GM19023 (cell line): ENCODE data around the gene APOBEC3C.
"Not testable (repeated sequence)": the region's sequence is repeated elsewhere in the genome, so short reads cannot be mapped to it uniquely, and the experiment has no call there.

Experiments used
- ATAC-seq: cut with Tn5 transposase; IDR thresholded peaks from one replicate; pipeline ENCODE4 v1.9.1; 2021; ENCODE audit warnings: mild to moderate bottlenecking, moderate library complexity; ENCODE audit not compliant: unreplicated experiment

APOBEC3C gene

DNA sequence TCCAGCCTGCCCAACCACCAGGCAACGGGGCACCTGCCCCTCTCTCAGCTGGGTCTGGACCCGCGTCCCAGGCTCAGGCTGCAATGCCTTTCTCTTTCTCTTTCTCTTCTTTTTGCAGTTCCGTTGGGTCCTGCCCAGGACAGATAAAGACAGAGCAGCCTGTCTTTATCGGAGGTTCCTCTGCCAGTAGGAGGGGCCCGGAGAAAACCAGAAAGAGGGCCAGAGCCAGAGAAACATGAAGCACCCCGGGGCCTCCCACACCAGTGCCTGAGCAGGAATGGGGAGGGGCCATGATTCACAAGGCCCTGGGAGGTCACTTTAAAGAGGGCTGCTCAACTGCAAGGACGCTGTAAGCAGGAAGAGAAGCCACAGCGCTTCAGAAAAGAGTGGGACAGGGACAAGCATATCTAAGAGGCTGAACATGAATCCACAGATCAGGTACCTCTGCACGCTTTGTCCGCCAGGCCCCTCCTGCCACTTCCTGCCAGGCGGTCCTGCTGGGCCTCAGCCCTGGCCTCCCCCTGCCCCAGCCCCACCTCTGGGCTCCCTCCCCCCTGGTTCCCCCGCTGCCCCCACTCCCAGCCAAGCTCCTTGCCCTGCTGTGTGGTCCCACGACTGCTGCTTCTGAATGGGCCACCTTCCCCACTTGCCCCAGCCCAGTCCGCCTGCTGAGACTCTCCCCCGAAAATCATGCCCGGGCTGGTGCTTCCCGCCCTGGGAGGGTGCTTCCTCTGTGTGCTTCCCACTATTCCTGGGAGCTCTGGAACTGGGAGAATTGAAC is at the start of gene APOBEC3C:
APOBEC3C (plus strand) TSS at position 316 of the 781 bp plus-strand sequence; CDS start at position 422, 106 bp downstream.
- ATAC-seq, result peak; percentile 82

- ATAC-seq, result no peak
These were observed 49.8 kb upstream of the APOBEC3C start for GRCh38 chr22:38964306-38964705.

DNA sequence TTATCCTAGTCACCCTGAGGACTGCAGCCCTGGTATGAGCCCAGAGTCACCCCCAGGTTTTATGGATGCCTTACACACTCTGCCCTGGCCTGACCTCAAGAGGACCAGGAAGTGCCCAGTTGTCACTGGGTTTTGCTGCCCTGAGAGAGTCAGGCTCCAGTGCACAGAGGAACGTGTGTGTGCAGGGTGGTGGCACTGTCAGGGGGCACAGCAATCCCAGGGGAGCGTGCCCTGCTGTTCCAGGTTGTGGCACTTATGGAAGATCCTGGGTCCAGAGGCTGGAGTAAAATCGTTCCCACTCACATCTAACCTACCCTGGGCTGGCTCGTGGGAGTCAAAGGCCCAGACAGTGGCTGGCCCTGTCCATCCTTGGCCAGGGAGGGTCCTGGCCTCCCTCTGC is 49.1 kb upstream of the APOBEC3C start:
- no peak for ATAC-seq

DNA sequence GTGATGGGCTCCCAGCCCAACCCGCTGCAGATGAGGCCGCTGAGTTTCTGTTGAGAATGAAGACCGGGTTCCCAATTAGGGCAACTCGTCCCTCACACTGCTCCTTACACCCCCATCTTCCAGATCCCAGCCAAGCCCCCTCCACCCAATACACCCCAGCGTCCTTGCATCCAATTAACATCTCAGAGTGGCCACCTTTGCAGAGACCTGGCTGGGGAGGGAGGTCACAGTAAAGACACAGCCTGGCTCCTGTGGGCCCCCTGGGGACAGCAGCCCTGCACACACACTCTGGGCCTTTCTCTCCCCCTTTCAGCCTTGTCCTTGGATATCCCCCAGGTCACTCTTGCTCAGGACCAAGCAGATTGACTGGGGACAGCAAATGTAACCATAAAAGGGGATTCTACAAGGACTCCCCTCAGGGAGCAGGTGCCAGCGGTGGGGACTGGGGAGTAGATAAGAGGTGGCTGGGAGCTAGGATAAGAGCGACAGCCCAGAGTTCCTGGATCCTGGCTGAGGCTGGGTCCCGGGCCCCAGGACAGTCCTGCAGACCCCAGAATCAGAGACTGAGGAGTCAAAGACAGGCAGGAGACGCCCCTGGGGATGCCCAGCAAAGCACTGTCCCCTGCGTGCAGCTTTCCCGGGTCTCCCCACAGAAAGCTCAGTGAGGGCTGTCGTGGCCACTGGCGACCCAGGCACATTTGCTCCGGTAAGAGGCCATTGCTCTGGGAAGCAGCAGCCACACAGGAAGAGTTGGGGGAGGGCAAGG is 48.3 kb upstream of the APOBEC3C start:
- ATAC-seq, result no peak

DNA sequence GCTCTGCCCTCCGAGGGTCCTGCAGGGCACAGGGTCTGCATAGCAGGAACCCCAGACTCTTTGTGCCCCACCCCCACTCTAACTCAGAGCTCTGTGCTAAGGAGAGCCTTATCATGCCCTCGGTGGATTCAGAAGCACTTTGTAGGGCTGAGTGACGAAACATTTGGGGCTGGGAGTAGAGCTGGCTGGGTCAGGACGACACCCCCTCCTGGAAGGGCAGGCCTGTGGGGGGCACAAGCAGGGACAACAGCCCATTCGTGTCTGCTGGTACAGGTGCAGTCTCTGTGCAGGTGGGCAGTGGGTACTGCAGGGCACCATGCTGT is 47.7 kb upstream of the APOBEC3C start:
- ATAC-seq, result no peak

DNA sequence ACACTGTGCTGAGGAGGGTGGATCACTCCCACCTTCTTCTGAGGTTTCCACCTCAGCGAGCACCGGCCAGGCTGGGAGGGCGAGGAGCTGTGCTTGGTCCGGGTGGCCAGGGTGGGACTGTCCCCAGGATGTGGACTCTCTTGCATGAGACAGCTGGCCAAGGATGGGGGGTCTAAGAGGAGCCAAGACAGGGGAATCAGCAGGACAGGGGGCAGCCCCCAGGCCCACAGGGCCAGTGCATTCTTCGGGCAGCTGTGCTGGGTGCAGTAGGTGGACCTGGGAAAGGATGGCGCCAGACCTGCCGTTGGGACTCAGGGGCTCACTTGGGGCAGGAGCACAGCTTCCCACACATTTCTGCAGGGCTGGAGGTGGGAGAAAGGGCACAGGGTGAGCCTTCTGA is 47.1 kb upstream of the APOBEC3C start:
- no peak for ATAC-seq

DNA sequence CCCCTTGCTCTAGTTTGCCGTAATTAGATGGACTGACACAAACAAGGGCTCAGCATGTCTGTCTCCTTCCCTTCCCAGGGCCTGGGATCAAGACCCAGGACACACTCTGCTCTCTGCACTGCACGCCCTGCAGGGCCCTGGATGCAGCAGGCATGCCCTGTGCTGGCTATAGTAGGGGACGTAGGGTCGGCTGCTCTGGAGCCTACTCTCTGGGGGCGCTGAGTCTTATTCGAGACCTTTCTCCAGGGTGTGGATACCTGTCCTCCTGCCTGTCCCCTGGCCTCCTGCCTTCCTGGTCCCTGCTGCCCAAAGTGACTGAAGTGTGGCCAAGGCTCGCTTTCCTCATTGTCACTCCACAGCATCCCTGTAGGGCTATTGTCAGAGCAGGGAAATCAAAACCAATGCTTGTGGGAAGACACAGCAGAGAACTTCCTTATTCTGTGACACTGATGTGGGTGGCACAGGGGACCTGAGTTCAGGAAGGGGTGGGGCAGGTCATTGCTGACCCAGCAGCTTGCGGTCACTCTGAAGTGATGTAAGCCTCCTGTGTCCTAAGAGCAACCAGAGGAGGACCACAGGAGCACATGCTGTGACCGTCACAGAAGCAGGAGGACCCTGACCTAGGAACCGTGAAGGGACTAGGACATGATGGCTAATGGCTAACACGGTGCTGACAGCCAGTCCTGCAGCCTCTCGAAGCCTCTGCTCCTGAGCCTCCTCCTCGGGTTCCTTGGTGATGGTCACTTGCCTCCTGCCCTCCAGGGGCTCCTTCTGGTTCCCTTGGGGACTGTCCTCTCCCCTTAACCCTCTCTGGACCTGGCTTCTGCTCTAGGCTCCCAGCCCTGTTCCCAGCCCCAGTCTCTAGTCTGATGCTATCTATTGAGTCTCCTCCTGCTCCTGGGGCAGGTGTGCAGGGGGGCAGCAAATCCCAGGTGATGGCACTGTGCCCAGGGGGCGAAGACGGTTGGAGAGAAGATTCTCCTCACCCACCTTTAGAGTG is 46.3 kb upstream of the APOBEC3C start:
- ATAC-seq, result no peak

GRCh38 chr22:38968801-38969200 is 45.3 kb upstream of the APOBEC3C start:
- ATAC-seq, result no peak

DNA sequence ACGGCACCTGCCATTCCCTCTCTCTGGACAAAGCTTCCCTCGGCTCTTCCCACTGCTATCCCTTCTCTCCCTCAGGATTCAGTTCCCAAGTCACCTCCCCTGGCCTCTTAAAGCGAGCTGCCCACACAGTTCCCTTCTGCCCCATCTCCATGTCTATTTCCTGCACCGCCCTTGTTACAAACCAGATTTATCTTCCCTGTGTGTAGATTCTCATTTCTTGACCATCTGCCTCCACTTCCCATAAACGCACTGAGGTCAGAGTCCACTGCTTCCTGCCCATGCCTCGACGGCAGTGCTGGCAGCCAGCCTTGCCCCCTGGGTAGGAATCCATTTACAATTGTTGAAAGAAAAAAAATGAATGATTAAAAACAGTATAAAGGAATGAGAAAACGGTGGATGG is 43.5 kb upstream of the APOBEC3C start:
- no peak for ATAC-seq

- ATAC-seq, result no peak
These were observed 42.9 kb upstream of the APOBEC3C start for GRCh38 chr22:38971202-38971601.

DNA sequence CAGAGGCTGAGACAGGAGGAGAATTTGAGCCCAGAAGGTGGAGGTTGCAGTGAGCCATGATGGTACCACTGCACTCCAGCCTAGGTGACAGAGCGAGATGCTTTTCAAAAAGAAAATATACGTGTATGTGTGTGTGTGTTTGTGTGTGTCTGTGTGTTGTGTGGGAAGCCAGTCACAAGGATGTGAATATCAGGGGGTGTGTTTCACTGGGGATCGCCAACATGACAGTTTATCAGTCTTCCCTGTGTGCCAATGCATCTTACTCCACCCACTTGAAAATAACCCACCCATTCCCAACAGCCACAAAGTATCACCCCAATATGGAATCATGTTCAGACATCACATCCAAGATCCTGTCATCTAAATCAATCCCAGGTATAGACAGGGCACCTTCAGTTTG is 42.3 kb upstream of the APOBEC3C start:
- no peak for ATAC-seq

DNA sequence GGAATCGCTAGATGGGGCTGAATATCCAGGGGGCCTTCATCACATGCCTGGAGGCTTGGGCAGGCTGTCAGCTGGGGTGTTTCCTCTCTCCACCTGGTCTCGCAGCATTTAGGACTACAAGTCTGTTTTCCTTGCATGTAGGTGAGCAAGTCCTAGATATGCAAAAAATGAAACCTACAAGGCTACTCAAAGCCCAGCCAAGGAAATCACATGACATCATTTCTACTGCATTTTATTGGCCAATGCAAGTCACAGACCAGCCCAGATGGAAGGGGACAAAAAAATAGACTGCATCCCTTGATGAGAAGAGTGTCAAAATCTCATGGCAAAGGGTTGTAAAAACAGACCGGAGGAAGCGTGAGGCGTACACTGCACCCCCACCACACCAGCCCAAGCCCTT is 41.5 kb upstream of the APOBEC3C start:
- ATAC-seq, result no peak

DNA sequence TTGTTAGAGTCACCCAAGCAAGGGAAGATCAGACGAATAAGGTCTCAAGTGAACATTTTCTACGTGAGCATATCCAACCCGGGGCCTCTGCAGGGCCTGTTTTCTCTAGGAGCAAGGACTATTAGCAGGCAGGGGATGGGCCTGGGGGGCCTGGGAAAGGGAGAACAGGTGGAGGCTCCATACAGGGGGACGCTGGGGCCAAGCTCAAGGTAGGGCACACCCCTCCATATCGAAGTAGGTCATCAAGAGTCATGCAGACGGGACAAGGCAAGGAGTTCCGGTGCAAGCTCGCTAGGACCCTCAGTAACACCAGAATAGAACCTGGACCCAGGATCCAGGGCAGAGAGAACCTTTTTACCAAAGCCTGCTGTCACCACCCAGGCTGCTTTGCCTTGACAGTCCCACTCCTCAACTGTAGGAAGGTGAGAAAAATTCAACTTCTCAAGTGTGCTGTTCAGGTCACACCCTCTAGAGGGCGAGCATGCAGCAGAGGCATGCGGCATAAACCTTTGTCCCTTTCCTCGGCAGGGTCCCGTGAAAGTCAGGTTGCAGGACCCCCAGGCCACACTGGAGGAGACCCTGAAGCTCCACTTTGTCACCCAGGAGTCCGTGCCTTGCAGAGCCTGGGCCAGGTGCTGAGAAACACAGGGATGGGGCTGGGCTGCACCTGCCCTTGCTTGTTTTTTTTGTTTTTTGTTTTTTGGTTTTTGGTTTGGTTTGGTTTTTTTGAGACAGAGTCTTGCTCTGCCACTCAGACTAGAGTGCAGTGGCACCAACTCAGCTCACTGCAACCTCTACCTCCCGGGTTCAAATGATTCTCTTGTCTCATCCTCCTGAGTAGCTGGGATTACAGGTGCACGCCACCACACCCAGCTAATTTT is 40.5 kb upstream of the APOBEC3C start:
- ATAC-seq, result no peak

GRCh38 chr22:38974170-38974825 is 39.8 kb upstream of the APOBEC3C start:
- ATAC-seq, result no peak

- no peak for ATAC-seq
These were observed 39.3 kb upstream of the APOBEC3C start for GRCh38 chr22:38974826-38975175.

DNA sequence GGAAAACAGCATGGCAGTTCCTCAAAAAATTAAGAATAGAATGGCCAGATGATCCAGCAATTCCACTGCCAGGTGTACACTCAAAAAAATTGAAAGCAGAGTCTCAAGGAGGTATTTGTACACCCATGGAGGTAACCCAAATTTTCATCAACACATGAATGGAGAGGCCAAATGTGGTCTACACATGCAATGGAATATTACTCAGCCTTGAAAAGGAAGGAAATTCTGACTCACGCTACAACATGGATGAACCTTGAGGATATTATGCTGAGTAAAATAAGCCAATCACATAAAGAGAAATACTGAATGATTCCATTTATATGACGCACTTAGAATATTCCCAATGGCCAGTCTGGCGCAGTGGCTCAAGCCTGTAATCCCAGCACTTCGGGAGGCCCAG is 36.8 kb upstream of the APOBEC3C start:
- not testable (repeated sequence) for ATAC-seq

DNA sequence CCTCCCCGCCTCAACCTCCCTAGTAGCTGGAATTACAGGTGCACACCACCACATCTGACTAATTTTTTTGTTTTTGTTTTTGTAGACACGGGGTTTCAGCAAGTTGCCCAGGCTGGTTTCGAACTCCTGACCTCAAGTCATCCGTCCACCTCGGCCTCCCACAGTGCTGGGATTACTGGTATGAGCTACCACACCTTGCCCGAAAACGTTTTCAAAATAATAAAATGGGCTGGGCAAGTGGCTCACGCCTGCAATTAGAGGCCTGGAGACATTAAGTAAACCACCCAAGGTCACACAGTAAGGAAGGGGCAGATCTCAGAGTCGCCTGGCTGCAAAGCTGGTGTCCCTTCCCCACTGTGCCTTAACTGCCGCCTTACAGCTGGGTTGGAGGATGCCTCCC is 33.5 kb upstream of the APOBEC3C start:
- not testable (repeated sequence) for ATAC-seq

- ATAC-seq, result no peak
These were observed 32.8 kb upstream of the APOBEC3C start for GRCh38 chr22:38981005-38981991.
